Mucosa of rectum (tissue), 2 donors: Measurements from ENCODE around the gene FAM20C.

Source experiments
- H3K27ac ChIP-seq, 2 donors: one replicate each; pipeline ENCODE4 v1.7.0; 2013; ENCODE audit warnings: inconsistent platforms in 2 of 2, low read depth in 2 of 2, low read length in 2 of 2
- H3K27me3 ChIP-seq, 2 donors: one replicate each; pipeline ENCODE4 v1.7.0; 2013; ENCODE audit warnings: low read length in 2 of 2; ENCODE audit not compliant: control insufficient read depth in 2 of 2, insufficient read depth in 2 of 2
- H3K36me3 ChIP-seq, 2 donors: one replicate each; pipeline ENCODE4 v1.7.0; 2013; ENCODE audit warnings: low read length in 2 of 2; ENCODE audit not compliant: control insufficient read depth in 2 of 2, insufficient read depth in 2 of 2
- H3K4me1 ChIP-seq, 2 donors: one replicate each; pipeline ENCODE4 v1.7.0; 2013; ENCODE audit warnings: low read length in 2 of 2, mild to moderate bottlenecking in 1 of 2; ENCODE audit not compliant: control insufficient read depth in 2 of 2, insufficient read depth in 2 of 2
- H3K4me3 ChIP-seq, 2 donors: one replicate each; pipeline ENCODE4 v1.7.0; 2013; ENCODE audit warnings: low read length in 2 of 2
- H3K9ac ChIP-seq, 2 donors: one replicate each; pipeline ENCODE4 v1.7.0; 2013; ENCODE audit warnings: low read length in 2 of 2, low read depth in 1 of 2, mild to moderate bottlenecking in 1 of 2
- H3K9me3 ChIP-seq, 2 donors: one replicate each; pipeline ENCODE4 v1.7.0; 2013; ENCODE audit warnings: low read length in 2 of 2; ENCODE audit not compliant: control insufficient read depth in 2 of 2
- donor health status: healthy.
- donor health status: Normal muscosa, but diverticular disease.

The FAM20C gene

DNA sequence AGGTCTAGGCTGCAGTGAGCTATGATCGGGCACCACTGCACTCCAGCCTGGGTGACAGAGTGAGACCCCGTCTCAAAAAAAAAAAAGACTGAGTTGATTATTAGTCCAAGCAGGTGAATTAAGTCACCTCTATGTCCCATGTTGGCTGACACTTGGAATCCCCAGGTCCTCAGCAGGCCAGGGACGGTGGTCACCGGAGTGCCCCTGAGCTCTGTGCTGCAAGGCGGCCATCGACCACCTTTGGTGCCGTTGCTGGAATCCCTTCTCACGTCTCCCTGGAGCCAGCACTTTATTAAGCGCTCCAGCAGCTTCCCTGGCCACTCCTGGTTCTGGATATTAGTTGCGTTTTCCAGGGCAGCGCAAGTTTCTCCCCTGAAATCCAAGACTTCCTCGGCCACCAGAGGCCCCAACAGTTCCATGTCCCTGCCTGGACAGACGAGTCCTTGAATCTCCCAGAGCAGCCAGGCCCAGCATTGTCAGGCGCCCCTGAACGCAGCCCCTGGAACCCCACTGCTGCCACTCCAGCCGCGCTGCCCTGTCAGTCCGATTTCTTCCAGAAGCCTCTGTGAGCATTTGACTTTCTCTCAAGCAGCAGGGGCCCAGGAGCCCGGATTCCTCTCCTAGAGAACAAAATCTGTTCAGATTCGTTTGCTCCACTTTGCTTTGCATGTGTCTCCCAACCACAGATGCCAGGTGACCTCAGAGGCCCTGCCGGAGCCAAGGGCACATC, 59.2 kb downstream of the FAM20C start:
- Histone ChIP-seq H3K27me3 (no peaks in the 10 kb centered on the region), H3K4me3 (no peak overlapping the region), H3K9ac (no peak overlapping the region), H3K4me1 (no peaks in the 10 kb centered on the region), H3K27ac (no peak overlapping the region), H3K9me3 (no peaks in the 10 kb centered on the region), H3K36me3 (peaks cover 0 to 14% of the 10 kb centered on the region in 2 donors)

DNA sequence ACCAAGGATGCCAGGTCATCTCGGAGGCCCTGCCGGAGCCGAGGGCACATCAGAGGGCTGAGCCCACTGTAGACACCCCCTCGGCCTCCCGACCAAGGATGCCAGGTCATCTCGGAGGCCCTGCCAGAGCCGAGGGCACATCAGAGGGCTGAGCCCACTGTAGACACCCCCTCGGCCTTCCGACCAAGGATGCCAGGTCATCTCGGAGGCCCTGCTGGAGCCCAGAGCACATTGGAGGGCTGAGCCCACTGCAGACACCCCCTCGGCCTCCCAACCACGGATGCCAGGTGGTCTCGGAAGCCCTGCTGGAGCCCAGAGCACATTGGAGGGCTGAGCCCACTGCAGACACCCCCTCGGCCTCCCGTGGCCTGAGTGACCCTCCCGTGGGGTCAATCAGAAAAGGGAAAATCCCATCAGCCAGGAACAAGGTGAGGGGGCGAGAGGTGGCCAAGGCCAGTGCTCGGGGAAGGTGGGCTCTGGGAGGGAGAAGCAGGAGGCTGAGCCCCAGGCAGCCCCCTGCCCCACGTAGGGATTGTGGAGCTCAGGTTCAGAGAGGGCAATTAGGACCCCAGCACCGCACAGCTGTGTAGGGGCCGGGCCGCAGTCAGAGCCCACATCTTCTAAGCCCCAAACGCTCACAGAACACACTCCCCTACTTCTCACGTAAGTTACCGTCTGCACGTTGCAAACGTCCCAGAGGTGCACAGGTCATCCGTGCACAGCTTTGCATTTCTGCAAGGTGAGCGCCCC, 60.0 kb downstream of the FAM20C start:
- Histone ChIP-seq H3K4me3 (no peak overlapping the region), H3K9me3 (no peaks in the 10 kb centered on the region), H3K9ac (no peak overlapping the region), H3K4me1 (no peaks in the 10 kb centered on the region), H3K27me3 (no peaks in the 10 kb centered on the region), H3K27ac (no peak overlapping the region), H3K36me3 (peaks cover 0 to 16% of the 10 kb centered on the region in 2 donors)

DNA sequence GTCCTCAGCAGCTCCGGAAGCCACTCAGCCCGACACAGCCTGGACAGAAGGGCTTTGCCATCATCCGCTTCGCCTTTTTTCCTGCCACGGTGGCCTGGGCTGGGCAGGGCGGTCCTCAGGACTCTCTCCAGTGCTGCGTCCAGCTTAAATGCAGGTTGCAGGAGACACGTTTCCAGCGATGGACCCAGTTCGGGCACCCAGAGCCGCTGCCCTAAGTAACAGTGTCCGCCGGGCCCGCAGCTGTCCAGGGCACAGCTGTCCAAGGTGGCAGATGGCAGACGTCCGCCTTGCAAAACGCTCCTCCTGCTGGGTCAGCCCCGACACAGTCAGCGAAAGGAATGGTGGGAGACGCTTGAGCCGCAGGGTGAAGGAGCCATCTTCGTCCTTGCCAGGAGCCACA, 60.6 kb downstream of the FAM20C start:
- H3K9me3 ChIP-seq: no peaks in the 10 kb centered on the region
- H3K4me3 ChIP-seq: no peak overlapping the region
- no peaks in the 10 kb centered on the region for H3K4me1 ChIP-seq
- no peaks in the 10 kb centered on the region for H3K27me3 ChIP-seq
- H3K9ac ChIP-seq: no peak overlapping the region
- peaks cover 0 to 16% of the 10 kb centered on the region in 2 donors for H3K36me3 ChIP-seq
- no peak overlapping the region for H3K27ac ChIP-seq

GRCh38 chr7:253581-254336, 61.4 kb downstream of the FAM20C start:
- Histone ChIP-seq H3K9me3 (no peaks in the 10 kb centered on the region), H3K36me3 (peaks cover 0 to 16% of the 10 kb centered on the region in 2 donors), H3K4me1 (no peaks in the 10 kb centered on the region), H3K9ac (no peak overlapping the region), H3K4me3 (no peak overlapping the region), H3K27me3 (no peaks in the 10 kb centered on the region), H3K27ac (no peak overlapping the region)

GRCh38 chr7:254337-255037, 62.1 kb downstream of the FAM20C start:
- no peaks in the 10 kb centered on the region for H3K4me1 ChIP-seq
- H3K9ac ChIP-seq: no peak overlapping the region
- H3K27ac ChIP-seq: no peak overlapping the region
- H3K27me3 ChIP-seq: no peaks in the 10 kb centered on the region
- H3K4me3 ChIP-seq: no peak overlapping the region
- peaks cover 0 to 18% of the 10 kb centered on the region in 2 donors for H3K36me3 ChIP-seq
- no peaks in the 10 kb centered on the region for H3K9me3 ChIP-seq

GRCh38 chr7:255038-255435, 62.7 kb downstream of the FAM20C start:
- no peak overlapping the region for H3K4me3 ChIP-seq
- H3K9me3 ChIP-seq: no peaks in the 10 kb centered on the region
- no peaks in the 10 kb centered on the region for H3K27me3 ChIP-seq
- peaks cover under 1 to 2% of the 10 kb centered on the region in 2 donors for H3K4me1 ChIP-seq
- no peak overlapping the region for H3K9ac ChIP-seq
- H3K36me3 ChIP-seq: peaks cover 0 to 18% of the 10 kb centered on the region in 2 donors
- H3K27ac ChIP-seq: no peak overlapping the region

- H3K27me3 ChIP-seq: no peaks in the 10 kb centered on the region
- no peak overlapping the region for H3K27ac ChIP-seq
- no peak overlapping the region for H3K9ac ChIP-seq
- peaks cover 0 to 15% of the 10 kb centered on the region in 2 donors for H3K36me3 ChIP-seq
- H3K4me1 ChIP-seq: peaks cover 8 to 9% of the 10 kb centered on the region in 2 donors
- no peak overlapping the region for H3K4me3 ChIP-seq
- no peaks in the 10 kb centered on the region for H3K9me3 ChIP-seq
Observed at GRCh38 chr7:255721-256361, 63.5 kb downstream of the FAM20C start.

GRCh38 chr7:256461-256940, 64.1 kb downstream of the FAM20C start:
- no peak overlapping the region for H3K27ac ChIP-seq
- no peak overlapping the region for H3K4me3 ChIP-seq
- peaks cover 0 to 15% of the 10 kb centered on the region in 2 donors for H3K36me3 ChIP-seq
- H3K9me3 ChIP-seq: no peaks in the 10 kb centered on the region
- no peak overlapping the region for H3K9ac ChIP-seq
- H3K27me3 ChIP-seq: no peaks in the 10 kb centered on the region
- H3K4me1 ChIP-seq: peaks cover 11 to 13% of the 10 kb centered on the region in 2 donors

GRCh38 chr7:256981-257646, 64.7 kb downstream of the FAM20C start:
- Histone ChIP-seq H3K9ac (no peak overlapping the region), H3K4me3 (no peak overlapping the region), H3K36me3 (peaks cover 0 to 15% of the 10 kb centered on the region in 2 donors), H3K27ac (no peak overlapping the region), H3K4me1 (peaks cover 13 to 14% of the 10 kb centered on the region in 2 donors), H3K9me3 (no peaks in the 10 kb centered on the region), H3K27me3 (no peaks in the 10 kb centered on the region)
